Liver (tissue), 9 donors: ENCODE measurements around the gene NRIP2. TPM values are rescaled to one million over a fixed set of nuclear protein-coding genes. Genes with fewer than 3 reads are reported as not detected.

Source experiments
- DNase-seq: peaks from one replicate; pipeline ENCODE4 v3.0.0-alpha.2; 2017; ENCODE audit warnings: low spot score
- H3K27ac ChIP-seq, 2 donors: one replicate each; pipeline ENCODE4 v1.7.0; 2013; ENCODE audit warnings: inconsistent platforms in 2 of 2, low read length in 2 of 2, control low read depth in 1 of 2, low read depth in 1 of 2, mild to moderate bottlenecking in 1 of 2
- H3K27me3 ChIP-seq, 4 donors: one replicate each; pipeline versions ENCODE4 v1.6.1 to v1.7.0; 2013; ENCODE audit warnings: low read length in 3 of 4, inconsistent platforms in 1 of 4, mild to moderate bottlenecking in 1 of 4, moderate library complexity in 1 of 4; ENCODE audit not compliant: control insufficient read depth in 4 of 4, insufficient read depth in 4 of 4
- H3K36me3 ChIP-seq, 4 donors: one replicate each; pipeline versions ENCODE4 v1.6.1 to v1.7.0; 2013; ENCODE audit warnings: low read length in 3 of 4, mild to moderate bottlenecking in 3 of 4, low read depth in 1 of 4, moderate library complexity in 1 of 4; ENCODE audit not compliant: control insufficient read depth in 4 of 4, insufficient read depth in 3 of 4
- H3K4me1 ChIP-seq, 4 donors: one replicate each; pipeline versions ENCODE4 v1.6.1 to v1.7.0; 2013; ENCODE audit warnings: low read length in 3 of 4, mild to moderate bottlenecking in 3 of 4, moderate library complexity in 1 of 4; ENCODE audit not compliant: control insufficient read depth in 4 of 4, insufficient read depth in 4 of 4
- H3K4me3 ChIP-seq, 3 donors: one replicate each; pipeline versions ENCODE4 v1.6.1 to v1.7.0; 2013; ENCODE audit warnings: low read length in 3 of 3, control low read depth in 1 of 3, low read depth in 1 of 3, mild to moderate bottlenecking in 1 of 3
- H3K9ac ChIP-seq, 2 donors: one replicate each; pipeline ENCODE4 v1.7.0; 2013; ENCODE audit warnings: low read length in 2 of 2, mild to moderate bottlenecking in 2 of 2, moderate library complexity in 2 of 2, control low read depth in 1 of 2, low read depth in 1 of 2
- H3K9me3 ChIP-seq, 4 donors: one replicate each; pipeline versions ENCODE4 v1.6.1 to v1.7.0; 2013; ENCODE audit warnings: low read length in 3 of 4; ENCODE audit not compliant: control insufficient read depth in 4 of 4
- ATF3 ChIP-seq: IDR thresholded peaks from 2 replicates; pipeline ENCODE4 v1.6.1; 2016; ENCODE audit warnings: antibody characterized with exemption
- CTCF ChIP-seq: fragments of 150-350 bp; IDR thresholded peaks from 2 replicates; pipeline ENCODE4 v1.5.1; 2017; ENCODE audit warnings: improper control_type of control experiment, low read depth, low read length; ENCODE audit not compliant: missing input control
- EGR1 ChIP-seq, 2 donors: IDR thresholded peaks; 2 replicates each; pipeline ENCODE4 v1.6.1; 2016 to 2018; ENCODE audit warnings: antibody characterized with exemption in 2 of 2, low read depth in 2 of 2
- FOXA1 ChIP-seq: IDR thresholded peaks from 2 replicates; pipeline ENCODE4 v1.6.1; 2016; ENCODE audit warnings: antibody characterized with exemption
- FOXA2 ChIP-seq: IDR thresholded peaks from 2 replicates; pipeline ENCODE4 v1.6.1; 2016; ENCODE audit warnings: antibody characterized with exemption
- GABPA ChIP-seq, 2 donors: IDR thresholded peaks in 1 of 2; conservative IDR thresholded peaks in 1 of 2; 2 replicates each; pipeline ENCODE4 v1.6.1; 2016; ENCODE audit warnings: antibody characterized with exemption in 2 of 2, mild to moderate bottlenecking in 1 of 2, moderate library complexity in 1 of 2
- HNF4A ChIP-seq, 2 donors: conservative IDR thresholded peaks; 2 replicates each; pipeline ENCODE4 v1.6.1; 2016; ENCODE audit warnings: antibody characterized with exemption in 2 of 2, mild to moderate bottlenecking in 2 of 2
- HNF4G ChIP-seq: IDR thresholded peaks from 2 replicates; pipeline ENCODE4 v1.6.1; 2016; ENCODE audit warnings: antibody characterized with exemption
- JUND ChIP-seq, 2 donors: IDR thresholded peaks; 2 replicates each; pipeline ENCODE4 v1.6.1; 2016; ENCODE audit warnings: antibody characterized with exemption in 2 of 2
- MAX ChIP-seq: IDR thresholded peaks from 2 replicates; pipeline ENCODE4 v1.6.1; 2016; ENCODE audit warnings: antibody characterized with exemption
- NR2F2 ChIP-seq: IDR thresholded peaks from 2 replicates; pipeline ENCODE4 v1.6.1; 2016; ENCODE audit warnings: antibody characterized with exemption
- RAD21 ChIP-seq, 2 donors: IDR thresholded peaks; 2 replicates each; pipeline ENCODE4 v1.6.1; 2016; ENCODE audit warnings: antibody characterized with exemption in 2 of 2, mild to moderate bottlenecking in 2 of 2
- REST ChIP-seq: IDR thresholded peaks from 2 replicates; pipeline ENCODE4 v1.6.1; 2016; ENCODE audit warnings: antibody characterized with exemption, mild to moderate bottlenecking
- RXRA ChIP-seq, 2 donors: IDR thresholded peaks; 2 replicates each; pipeline ENCODE4 v1.6.1; 2017 to 2018; ENCODE audit warnings: antibody characterized with exemption in 2 of 2, mild to moderate bottlenecking in 1 of 2
- SP1 ChIP-seq: IDR thresholded peaks from 2 replicates; pipeline ENCODE4 v1.6.1; 2018; ENCODE audit warnings: antibody characterized with exemption, mild to moderate bottlenecking
- TAF1 ChIP-seq: conservative IDR thresholded peaks from 2 replicates; pipeline ENCODE4 v1.6.1; 2016; ENCODE audit warnings: antibody characterized with exemption, mild to moderate bottlenecking
- YY1 ChIP-seq: IDR thresholded peaks from 2 replicates; pipeline ENCODE4 v1.6.1; 2016; ENCODE audit warnings: antibody characterized with exemption, mild to moderate bottlenecking
- ZBTB33 ChIP-seq: IDR thresholded peaks from 2 replicates; pipeline ENCODE4 v1.6.1; 2016; ENCODE audit warnings: antibody characterized with exemption
- WGBS: extraction: QIAGEN DNeasy Blood & Tissue Kit; methylation state at CpG from one replicate; pipeline ENCODE4 v1.1.7; 2013; 5-methylcytosine and 5-hydroxymethylcytosine counted together
- polyA plus RNA-seq, 2 donors: library from polyadenylated mRNA; stranded (reverse) in 1 of 2; unstranded in 1 of 2; fragments of 200-250 nt in 1 of 2; fragments of >200 nt in 1 of 2; fragmentation: Nextera tagmentation in 1 of 2; extraction: Ambion mirVana in 1 of 2; gene quantifications; one replicate each; pipeline versions ENCODE4 v1.2.1 to v1.2.3, GENCODE V29; 2013 to 2015
- total RNA-seq, 2 donors: library from RNA; depleted of rRNA; stranded (reverse); fragments of >200 nt; gene quantifications; one replicate each; pipeline ENCODE4 v1.2.3, GENCODE V29; 2014
- donor health status: healthy.
- donor health status: healthy.
- donor health status: healthy.
- donor health status: healthy.
- donor health status: healthy.

Gene NRIP2
- total and polyA plus RNA-seq, 4 donors: 0.19 to 0.46 (median 0.23) TPM

- TF ChIP-seq CTCF (no peak), FOXA1 (no peak), GABPA (IDR thresholded peaks at IDR 0.05 in 1 of 2, conservative IDR thresholded peaks at IDR 0.05 in 1 of 2) (no peak)
These were observed 8.8 kb downstream of the NRIP2 start (continued) for GRCh38 chr12:2826036-2826435.

GRCh38 chr12:2825132-2825531, 9.7 kb downstream of the NRIP2 start:
- no peak for TF ChIP-seq EGR1 (IDR thresholded peaks at IDR 0.05; ENCODE audit: low read depth in 2 of 2)
- H3K9me3 ChIP-seq: no peaks in the 10 kb centered on the region
- H3K36me3 ChIP-seq: peaks cover 11 to 82% (median 60%) of the 10 kb centered on the region in 4 donors
- no peaks in the 10 kb centered on the region for H3K27me3 ChIP-seq
- no peak overlapping the region for H3K4me3 ChIP-seq
- no peak overlapping the region for H3K9ac ChIP-seq
- no peaks in the 10 kb centered on the region for H3K4me1 ChIP-seq
- whole genome bisulfite sequencing: 89% methylated on average over 4 of the region's 4 CpGs
- no peak overlapping the region for H3K27ac ChIP-seq
- no peak for DNase-seq

- Histone ChIP-seq H3K27ac (no peak overlapping the region), H3K27me3 (no peaks in the 10 kb centered on the region), H3K4me1 (no peaks in the 10 kb centered on the region), H3K4me3 (no peak overlapping the region), H3K9me3 (no peaks in the 10 kb centered on the region), H3K9ac (no peak overlapping the region), H3K36me3 (peaks cover 11 to 86% (median 60%) of the 10 kb centered on the region in 4 donors)
- TF ChIP-seq FOXA1 (no peak), MAX (no peak), CTCF (no peak), ATF3 (no peak), REST (no peak), TAF1 (no peak), SP1 (no peak), RAD21 (IDR thresholded peaks at IDR 0.05) (no peak), NR2F2 (no peak), JUND (IDR thresholded peaks at IDR 0.05) (no peak), EGR1 (IDR thresholded peaks at IDR 0.05; ENCODE audit: low read depth in 2 of 2) (no peak), ZBTB33 (no peak), HNF4G (no peak), GABPA (IDR thresholded peaks at IDR 0.05 in 1 of 2, conservative IDR thresholded peaks at IDR 0.05 in 1 of 2) (no peak), YY1 (no peak), FOXA2 (no peak), HNF4A (conservative IDR thresholded peaks at IDR 0.05) (no peak), RXRA (IDR thresholded peaks at IDR 0.05) (no peak)
- DNase-seq: no peak
- 92% methylated on average over 6 of the region's 6 CpGs for WGBS
These were observed 10.3 kb downstream of the NRIP2 start for GRCh38 chr12:2824541-2824940.
